Epithelial cell of esophagus (primary cell): ENCODE measurements around the gene SGPL1.

Experiments
- DNase-seq: peaks from one replicate; pipeline ENCODE4 v3.0.0; 2010; ENCODE audit warnings: low read depth
- H3K4me3 ChIP-seq: 2 replicates; pipeline ENCODE4 v1.5.1; 2011; ENCODE audit warnings: mild to moderate bottlenecking, low read length, control low read depth
- CTCF ChIP-seq: IDR thresholded peaks from 2 replicates; pipeline ENCODE4 v1.5.1; 2011; ENCODE audit warnings: low read depth, mild to moderate bottlenecking, low read length, control low read depth, inconsistent platforms; ENCODE audit not compliant: insufficient read depth; ENCODE audit errors: missing control alignments

Gene SGPL1

DNA sequence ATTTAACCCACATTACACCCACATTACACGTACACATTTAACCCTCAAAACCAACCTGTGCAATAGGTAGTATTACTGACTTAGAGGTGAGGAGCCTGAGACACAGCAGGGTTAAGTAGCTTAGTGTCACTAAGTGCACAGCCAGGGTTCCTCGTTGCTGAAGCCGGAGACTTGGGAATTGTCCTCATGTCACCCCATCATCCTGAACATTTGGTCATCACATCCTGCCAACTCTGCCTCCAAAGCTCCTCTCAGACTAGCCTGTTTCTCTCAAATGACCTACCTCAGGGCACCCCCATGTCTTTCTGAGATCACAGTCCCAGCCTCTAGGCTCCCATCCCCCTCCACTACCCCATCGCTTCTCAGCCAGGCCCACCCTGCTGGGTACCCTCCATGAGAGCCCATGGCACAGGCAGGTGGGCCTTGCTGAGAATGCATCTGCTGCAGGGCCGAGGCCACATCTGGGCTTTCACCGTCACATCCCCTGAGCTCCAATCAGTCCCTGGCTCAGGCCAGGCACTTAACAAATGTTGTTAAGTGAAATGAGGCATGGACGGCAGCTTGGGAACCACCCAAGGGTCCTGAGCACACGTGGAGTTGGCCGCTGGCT, 93.7 kb downstream of the SGPL1 start:
- no peak overlapping the region for H3K4me3 ChIP-seq
- DNase-seq: no peak
- no peak for TF ChIP-seq CTCF

GRCh38 chr10:70910486-70911341, 95.0 kb downstream of the SGPL1 start:
- DNase-seq: no peak
- H3K4me3 ChIP-seq: no peak overlapping the region
- no peak for TF ChIP-seq CTCF

- no peak for TF ChIP-seq CTCF
- no peak for DNase-seq
- no peak overlapping the region for H3K4me3 ChIP-seq
Observed at GRCh38 chr10:70911386-70911785, 95.6 kb downstream of the SGPL1 start.

DNA sequence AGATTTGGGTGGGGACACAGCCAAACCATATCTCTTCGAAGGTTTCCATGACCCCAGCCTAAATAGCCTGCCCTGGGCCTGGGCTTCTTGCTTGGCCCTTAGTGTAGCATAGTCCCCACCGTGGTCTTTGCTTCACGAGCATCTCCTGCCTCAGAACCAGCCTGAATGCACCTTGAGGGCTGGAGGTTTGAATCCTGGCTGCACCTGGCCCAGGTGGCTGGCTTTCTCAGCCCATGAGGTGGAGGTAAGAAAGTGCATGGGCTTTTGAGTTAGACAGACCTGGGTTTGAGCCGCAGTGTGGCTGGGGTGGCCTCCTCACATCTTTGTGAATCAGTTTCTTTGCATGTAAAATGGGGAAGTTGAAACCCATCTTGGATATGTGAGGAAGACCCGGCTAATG, 96.8 kb downstream of the SGPL1 start:
- DNase-seq: no peak
- H3K4me3 ChIP-seq: no peak overlapping the region
- no peak for TF ChIP-seq CTCF

- no peak overlapping the region for H3K4me3 ChIP-seq
- TF ChIP-seq CTCF: no peak
- no peak for DNase-seq
Observed at GRCh38 chr10:70913191-70913892, 97.6 kb downstream of the SGPL1 start.

- no peak for DNase-seq
- no peak for TF ChIP-seq CTCF
- H3K4me3 ChIP-seq: no peak overlapping the region
Observed at GRCh38 chr10:70913893-70914240, 98.1 kb downstream of the SGPL1 start.
